GM19238 (cell line): Measurements from ENCODE around the gene TP73.

Experiments
- DNase-seq: peaks from one replicate; pipeline ENCODE4 v3.0.0; 2011; ENCODE audit warnings: low spot score; ENCODE audit not compliant: insufficient read length

TP73 gene

GRCh38 chr1:3651930-3652547 lies at the start of gene TP73:
Gene TP73 (plus strand): TSS chr1:3652516. CDS start chr1:3682366, 29,850 bp downstream.
- peak; percentile 42 for DNase-seq

GRCh38 chr1:3603156-3603555 lies 49.2 kb upstream of the TP73 start:
- no peak for DNase-seq

- DNase-seq: no peak
Measured at GRCh38 chr1:3603571-3604467, 48.5 kb upstream of the TP73 start.

GRCh38 chr1:3604468-3604974 lies 47.8 kb upstream of the TP73 start:
- DNase-seq: no peak

GRCh38 chr1:3604997-3605823 lies 47.1 kb upstream of the TP73 start:
- no peak for DNase-seq

GRCh38 chr1:3606779-3607702 lies 45.3 kb upstream of the TP73 start:
- no peak for DNase-seq

- no peak for DNase-seq
Measured at GRCh38 chr1:3607703-3608065, 44.6 kb upstream of the TP73 start.

GRCh38 chr1:3608154-3608553 lies 44.2 kb upstream of the TP73 start:
- DNase-seq: no peak

GRCh38 chr1:3609016-3609768 lies 43.1 kb upstream of the TP73 start:
- no peak for DNase-seq

- no peak for DNase-seq
Measured at GRCh38 chr1:3609769-3610526, 42.4 kb upstream of the TP73 start.

- no peak for DNase-seq
Measured at GRCh38 chr1:3610527-3611169, 41.7 kb upstream of the TP73 start.

- no peak for DNase-seq
Measured at GRCh38 chr1:3611170-3612019, 40.9 kb upstream of the TP73 start, which contains the start of gene MEGF6. Gene MEGF6 (minus strand): TSS chr1:3611508. CDS start chr1:3611268, 240 bp downstream.

GRCh38 chr1:3612123-3612522 lies 40.2 kb upstream of the TP73 start:
- DNase-seq: no peak

GRCh38 chr1:3614755-3615742 lies 37.3 kb upstream of the TP73 start:
- DNase-seq: no peak

- no peak for DNase-seq
Measured at GRCh38 chr1:3616861-3617260, 35.5 kb upstream of the TP73 start.

- no peak for DNase-seq
Measured at GRCh38 chr1:3617806-3618345, 34.4 kb upstream of the TP73 start.
